A549 (cell line): Measurements from ENCODE around the gene GATB. TPM values are rescaled to one million over a fixed set of nuclear protein-coding genes. Genes with fewer than 3 reads are reported as not detected.

Source experiments
- ATAC-seq, 2 experiments: fragments of 200-7000 bp in 1 of 2; fragments of >200 bp in 1 of 2; cut with Nextera tagmentation in 1 of 2; cut with Tn5 transposase in 1 of 2; 3 replicates each; pipeline versions ENCODE4 v1.8.0 to v1.9.1; 2018 to 2020; ENCODE audit warnings: mild to moderate bottlenecking in 1 of 2, moderate library complexity in 1 of 2
- CTCF ChIA-PET: fragments of 300-600 bp; sonication (Branson Sonifier 250); formaldehyde crosslinking; extraction: SDS; loops from one replicate; lab custom pipeline; 2021; ENCODE audit warnings: antibody characterized with exemption, inconsistent platforms; lab: Yijun Ruan, JAX
- POLR2A ChIA-PET: fragments of 350-600 bp; formaldehyde crosslinking; extraction: SDS; loops from one replicate; lab custom pipeline; 2021; ENCODE audit warnings: antibody characterized with exemption, inconsistent platforms; lab: Yijun Ruan, JAX
- DNase-seq, 2 experiments: peaks; one replicate each; pipeline versions ENCODE4 v3.0.0 to v3.0.0-alpha.2; 2011 to 2016; ENCODE audit warnings: low read depth in 1 of 2, low spot score in 1 of 2
- FAIRE-seq: peaks from 2 replicates; lab custom pipeline; 2011; peaks lifted over from hg19 to GRCh38; lab: Jason Lieb, UNC
- H3K27ac ChIP-seq, 2 experiments: fragments of >200 bp; sonication (Bioruptor Twin); formaldehyde crosslinking; 3 replicates each; pipeline ENCODE4 v1.5.1; 2016 to 2017
- H3K4me1 ChIP-seq: fragments of >200 bp; sonication (Bioruptor Twin); formaldehyde crosslinking; 3 replicates; pipeline ENCODE4 v1.6.1; 2016
- H3K4me2 ChIP-seq: fragments of >200 bp; sonication (Bioruptor Twin); formaldehyde crosslinking; 3 replicates; pipeline ENCODE4 v1.6.1; 2016
- H3K4me3 ChIP-seq: fragments of >200 bp; sonication (Bioruptor Twin); formaldehyde crosslinking; 3 replicates; pipeline ENCODE4 v1.5.1; 2016
- H3K9me3 ChIP-seq: fragments of >200 bp; sonication (Bioruptor Twin); formaldehyde crosslinking; 3 replicates; pipeline ENCODE4 v1.6.1; 2016
- CBX8 ChIP-seq: fragments of 200-600 bp; sonication (generic); IDR thresholded peaks from 2 replicates; pipeline ENCODE4 v1.6.1; 2016
- CEBPB ChIP-seq, 2 experiments: fragments of >200 bp in 1 of 2; sonication (Bioruptor Twin) in 1 of 2; formaldehyde crosslinking in 1 of 2; IDR thresholded peaks; 2 replicates each; pipeline ENCODE4 v1.6.1; 2012 to 2016
- CHD4 ChIP-seq: fragments of 200-600 bp; sonication (generic); IDR thresholded peaks from 2 replicates; pipeline ENCODE4 v1.6.1; 2016; ENCODE audit warnings: antibody characterized with exemption, mild to moderate bottlenecking, borderline replicate concordance
- EHMT2 ChIP-seq: fragments of 200-600 bp; sonication (generic); IDR thresholded peaks from 2 replicates; pipeline ENCODE4 v1.6.1; 2016; ENCODE audit warnings: antibody characterized with exemption, low read depth, mild to moderate bottlenecking, moderate library complexity
- EP300 ChIP-seq, 2 experiments: fragments of >200 bp; sonication (Bioruptor Twin); formaldehyde crosslinking; IDR thresholded peaks; 2 replicates in 1 of 2; 3 replicates in 1 of 2; pipeline ENCODE4 v1.6.1; 2016 to 2017
- ESRRA ChIP-seq: fragments of 150-350 bp; IDR thresholded peaks from 2 replicates; pipeline ENCODE4 v1.6.1; 2014; ENCODE audit warnings: mild to moderate bottlenecking, low read length, borderline replicate concordance
- HDAC2 ChIP-seq: fragments of 200-600 bp; sonication (generic); IDR thresholded peaks from 2 replicates; pipeline ENCODE4 v1.6.1; 2016
- JUNB ChIP-seq: fragments of >200 bp; sonication (Bioruptor Twin); formaldehyde crosslinking; IDR thresholded peaks from 2 replicates; pipeline ENCODE4 v1.6.1; 2016
- KDM1A ChIP-seq: fragments of 200-600 bp; sonication (generic); IDR thresholded peaks from 2 replicates; pipeline ENCODE4 v1.6.1; 2016; ENCODE audit warnings: low read depth, mild to moderate bottlenecking
- NFE2L2 ChIP-seq: fragments of 150-350 bp; conservative IDR thresholded peaks from 2 replicates; pipeline ENCODE4 v1.6.1; 2014; ENCODE audit warnings: low read length
- RARB ChIP-seq: fragments of 250-450 bp; sonication (Bioruptor Pico); IDR thresholded peaks from 2 replicates; pipeline ENCODE4 v1.8.0; 2021; ENCODE audit warnings: mild to moderate bottlenecking, moderate library complexity
- RCOR1 ChIP-seq: fragments of 150-350 bp; IDR thresholded peaks from 2 replicates; pipeline ENCODE4 v1.6.1; 2014; ENCODE audit warnings: antibody characterized with exemption, low read length, low read depth
- RFX5 ChIP-seq: fragments of 450-650 bp; IDR thresholded peaks from 2 replicates; pipeline ENCODE4 v1.7.1; 2014; ENCODE audit warnings: antibody characterized with exemption, mild to moderate bottlenecking, moderate library complexity
- RNF2 ChIP-seq: fragments of 200-600 bp; sonication (generic); IDR thresholded peaks from 2 replicates; pipeline ENCODE4 v1.6.1; 2016; ENCODE audit warnings: low read depth, mild to moderate bottlenecking, antibody characterized with exemption, moderate library complexity, borderline replicate concordance
- SMC3 ChIP-seq: fragments of >200 bp; sonication (Bioruptor Twin); formaldehyde crosslinking; IDR thresholded peaks from 3 replicates; pipeline ENCODE4 v1.6.1; 2018; ENCODE audit warnings: inconsistent platforms
- SREBF2 ChIP-seq: fragments of 450-650 bp; IDR thresholded peaks from 2 replicates; pipeline ENCODE4 v1.6.1; 2014; ENCODE audit warnings: mild to moderate bottlenecking, moderate library complexity
- TFCP2L1 ChIP-seq: fragments of 250-450 bp; sonication (Bioruptor Pico); IDR thresholded peaks from 2 replicates; pipeline ENCODE4 v1.5.0; 2021; ENCODE audit warnings: mild to moderate bottlenecking
- TP53 ChIP-seq: fragments of 250-450 bp; sonication (Bioruptor Pico); IDR thresholded peaks from 2 replicates; pipeline ENCODE4 v1.5.0; 2021; ENCODE audit warnings: mild to moderate bottlenecking, moderate library complexity
- ZSCAN20 ChIP-seq: fragments of 250-450 bp; sonication (Bioruptor Pico); IDR thresholded peaks from 2 replicates; pipeline ENCODE4 v1.8.0; 2022; ENCODE audit warnings: mild to moderate bottlenecking, moderate library complexity
- WGBS: methylation state at CpG from one replicate; pipeline ENCODE4 v1.1.6; 2017; ENCODE audit errors: missing lambda C conversion rate; 5-methylcytosine and 5-hydroxymethylcytosine counted together
- polyA plus RNA-seq, 4 experiments: library from polyadenylated mRNA; depleted of rRNA in 3 of 4; stranded (reverse); fragments of >200 nt; fragmentation: RNase III in 1 of 4; extraction: RNeasy Plus Mini Kit Qiagen cat#74134 plus additional on column Dnase treatment in 1 of 4; gene quantifications; 2 replicates in 3 of 4; 3 replicates in 1 of 4; pipeline ENCODE4 v1.2.3, GENCODE V29; 2011 to 2017
- TF ChIP-seq, protein P1 (sequence below): fragments of 150-350 bp; IDR thresholded peaks from 2 replicates; pipeline ENCODE4 v1.6.1; 2014; ENCODE audit warnings: low read depth, mild to moderate bottlenecking, low read length
- TF ChIP-seq, protein P2 (sequence below): fragments of >200 bp; sonication (Bioruptor Twin); formaldehyde crosslinking; IDR thresholded peaks from 3 replicates; pipeline ENCODE4 v1.6.1; 2016
- TF ChIP-seq, protein P3 (sequence below): fragments of 250-450 bp; sonication (Bioruptor Pico); IDR thresholded peaks from 2 replicates; pipeline ENCODE4 v1.5.0; 2020; ENCODE audit warnings: low read depth, mild to moderate bottlenecking, moderate library complexity
- TF ChIP-seq, protein P4 (sequence below): fragments of 450-650 bp; IDR thresholded peaks from 2 replicates; pipeline ENCODE4 v1.6.1; 2014; ENCODE audit warnings: antibody characterized with exemption
- TF ChIP-seq, protein P5 (sequence below): IDR thresholded peaks from 2 replicates; pipeline ENCODE4 v1.6.1; 2012

The GATB gene
- polyA plus RNA-seq, 2 of the 4 experiments (the other 2 are of a cell fraction) = 12.1 to 17.8 TPM

DNA sequence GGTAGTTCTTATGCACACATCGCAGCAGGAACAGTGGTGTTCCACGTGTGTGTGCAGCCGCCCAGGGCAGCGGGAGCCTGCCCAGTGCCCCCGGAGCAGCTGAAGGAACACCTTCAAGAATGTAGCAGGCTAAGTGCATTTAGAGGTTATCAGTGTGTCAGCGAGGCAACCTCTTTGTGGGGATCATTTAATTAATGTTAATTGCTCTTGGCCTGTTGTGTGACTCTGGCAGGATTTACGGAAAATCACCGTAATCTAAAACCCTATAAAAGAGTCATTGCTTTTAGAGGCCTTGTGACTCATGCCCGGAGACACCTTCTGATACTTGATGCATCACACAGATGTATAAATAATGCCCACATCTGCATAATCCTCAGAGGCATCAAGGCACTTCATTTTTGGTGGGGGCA, 47.3 kb upstream of the GATB start (continued):
- no peak for TF ChIP-seq HDAC2

DNA sequence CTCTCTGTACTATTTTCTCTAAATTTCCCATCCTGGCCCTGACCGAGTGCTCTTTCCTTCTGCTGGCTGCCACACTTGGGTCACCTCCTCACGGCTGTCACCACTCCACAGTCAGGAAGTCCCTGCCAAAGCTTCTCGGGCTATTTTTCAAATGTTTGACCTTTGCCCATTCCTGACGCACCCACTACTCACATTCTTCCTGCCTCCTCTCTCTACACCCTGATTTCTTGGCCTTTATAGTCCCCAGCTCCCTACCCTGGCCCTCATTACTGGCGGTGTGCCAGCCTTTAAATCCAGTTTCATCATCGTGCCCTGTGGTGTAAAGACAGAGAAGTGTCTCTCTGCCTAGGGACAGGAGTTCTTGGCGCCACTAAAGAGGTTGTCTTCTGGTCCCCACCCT, 46.4 kb upstream of the GATB start:
- CTCF ChIA-PET = no interaction called here
- WGBS = 47% methylated on average over 7 of the region's 7 CpGs
- no peak for DNase-seq
- ATAC-seq = no peak
- H3K4me1 ChIP-seq = no peaks in the 10 kb centered on the region
- H3K4me2 ChIP-seq = no peak overlapping the region
- H3K27ac ChIP-seq = no peak overlapping the region
- POLR2A ChIA-PET = no interaction called here
- TF ChIP-seq JUNB (no peak), RFX5 (no peak), CEBPB (IDR thresholded peaks at IDR 0.05) (no peak), KDM1A (no peak), SMC3 (no peak), NFE2L2 (no peak), CBX8 (no peak), TP53 (CRISPR knock-in tag) (no peak), EHMT2 (no peak)
- TF ChIP-seq, protein P1, sequence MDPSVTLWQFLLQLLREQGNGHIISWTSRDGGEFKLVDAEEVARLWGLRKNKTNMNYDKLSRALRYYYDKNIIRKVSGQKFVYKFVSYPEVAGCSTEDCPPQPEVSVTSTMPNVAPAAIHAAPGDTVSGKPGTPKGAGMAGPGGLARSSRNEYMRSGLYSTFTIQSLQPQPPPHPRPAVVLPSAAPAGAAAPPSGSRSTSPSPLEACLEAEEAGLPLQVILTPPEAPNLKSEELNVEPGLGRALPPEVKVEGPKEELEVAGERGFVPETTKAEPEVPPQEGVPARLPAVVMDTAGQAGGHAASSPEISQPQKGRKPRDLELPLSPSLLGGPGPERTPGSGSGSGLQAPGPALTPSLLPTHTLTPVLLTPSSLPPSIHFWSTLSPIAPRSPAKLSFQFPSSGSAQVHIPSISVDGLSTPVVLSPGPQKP = no peak
- TF ChIP-seq, all 56 proteins: peak for 0
- H3K4me3 ChIP-seq = no peak overlapping the region
- no peak for FAIRE-seq
- H3K9me3 ChIP-seq = no peaks in the 10 kb centered on the region

DNA sequence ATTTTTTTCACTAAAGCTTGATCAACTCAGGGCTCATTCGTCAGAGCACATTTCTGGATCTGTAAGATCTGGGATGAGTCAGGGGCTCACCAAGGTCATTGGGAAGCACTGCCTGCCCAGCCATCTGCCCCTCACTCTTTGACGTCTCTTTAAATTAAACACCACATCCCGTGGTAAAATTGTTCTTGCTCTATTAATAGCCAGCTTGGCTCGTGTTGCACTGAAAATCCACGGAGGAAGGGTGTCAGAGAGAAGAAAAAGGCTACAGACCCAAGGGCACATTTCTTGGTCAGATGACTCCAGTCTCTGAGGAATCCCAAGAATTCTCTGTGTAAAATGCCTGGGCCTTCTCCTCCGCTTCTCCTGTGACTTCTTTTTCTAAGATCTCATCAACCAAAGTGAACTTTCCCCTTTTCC, 45.7 kb upstream of the GATB start:
- POLR2A ChIA-PET = no interaction called here
- H3K4me3 ChIP-seq = no peak overlapping the region
- H3K4me2 ChIP-seq = no peak overlapping the region
- H3K27ac ChIP-seq = no peak overlapping the region
- no peaks in the 10 kb centered on the region for H3K4me1 ChIP-seq
- FAIRE-seq (no peak), ATAC-seq (no peak), DNase-seq (no peak)
- CTCF ChIA-PET = no interaction called here
- no peaks in the 10 kb centered on the region for H3K9me3 ChIP-seq
- TF ChIP-seq, protein P2, sequence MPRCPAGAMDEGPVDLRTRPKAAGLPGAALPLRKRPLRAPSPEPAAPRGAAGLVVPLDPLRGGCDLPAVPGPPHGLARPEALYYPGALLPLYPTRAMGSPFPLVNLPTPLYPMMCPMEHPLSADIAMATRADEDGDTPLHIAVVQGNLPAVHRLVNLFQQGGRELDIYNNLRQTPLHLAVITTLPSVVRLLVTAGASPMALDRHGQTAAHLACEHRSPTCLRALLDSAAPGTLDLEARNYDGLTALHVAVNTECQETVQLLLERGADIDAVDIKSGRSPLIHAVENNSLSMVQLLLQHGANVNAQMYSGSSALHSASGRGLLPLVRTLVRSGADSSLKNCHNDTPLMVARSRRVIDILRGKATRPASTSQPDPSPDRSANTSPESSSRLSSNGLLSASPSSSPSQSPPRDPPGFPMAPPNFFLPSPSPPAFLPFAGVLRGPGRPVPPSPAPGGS = no peak
- TF ChIP-seq RCOR1 (no peak), SREBF2 (no peak), EP300 (IDR thresholded peaks at IDR 0.05) (no peak), EHMT2 (no peak)
- 35% methylated on average over 6 of the region's 6 CpGs for WGBS

DNA sequence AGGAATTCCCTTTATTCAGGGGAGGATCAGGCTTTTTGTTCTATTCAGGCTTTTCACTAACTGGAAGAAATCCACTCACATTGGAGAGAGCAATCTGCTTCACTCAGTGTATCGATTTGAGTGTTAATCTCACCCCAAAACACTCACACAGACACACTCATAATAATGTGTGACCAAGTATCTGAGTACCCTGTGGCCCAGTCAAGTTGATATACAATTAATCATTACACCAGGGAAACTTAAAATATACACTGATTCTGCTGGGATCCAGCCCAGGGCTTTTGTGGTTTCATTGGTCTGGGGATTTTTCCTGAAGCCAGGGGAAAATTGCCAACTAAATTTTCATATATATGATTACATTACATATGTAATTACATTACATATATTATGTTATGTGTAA, 44.0 kb upstream of the GATB start:
- Histone ChIP-seq H3K4me2 (no peak overlapping the region), H3K4me1 (no peaks in the 10 kb centered on the region), H3K9me3 (no peaks in the 10 kb centered on the region)
- POLR2A ChIA-PET = no interaction called here
- ATAC-seq = no peak
- 0% methylated on average over 1 of the region's 1 CpG for WGBS
- TF ChIP-seq, protein P3, sequence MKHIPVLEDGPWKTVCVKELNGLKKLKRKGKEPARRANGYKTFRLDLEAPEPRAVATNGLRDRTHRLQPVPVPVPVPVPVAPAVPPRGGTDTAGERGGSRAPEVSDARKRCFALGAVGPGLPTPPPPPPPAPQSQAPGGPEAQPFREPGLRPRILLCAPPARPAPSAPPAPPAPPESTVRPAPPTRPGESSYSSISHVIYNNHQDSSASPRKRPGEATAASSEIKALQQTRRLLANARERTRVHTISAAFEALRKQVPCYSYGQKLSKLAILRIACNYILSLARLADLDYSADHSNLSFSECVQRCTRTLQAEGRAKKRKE = no peak
- TF ChIP-seq CHD4 (no peak), ESRRA (no peak), ZSCAN20 (CRISPR knock-in tag) (no peak), SMC3 (no peak), RARB (CRISPR knock-in tag) (no peak), RNF2 (no peak), EP300 (IDR thresholded peaks at IDR 0.05) (no peak), TFCP2L1 (CRISPR knock-in tag) (no peak)
- TF ChIP-seq, protein P4, sequence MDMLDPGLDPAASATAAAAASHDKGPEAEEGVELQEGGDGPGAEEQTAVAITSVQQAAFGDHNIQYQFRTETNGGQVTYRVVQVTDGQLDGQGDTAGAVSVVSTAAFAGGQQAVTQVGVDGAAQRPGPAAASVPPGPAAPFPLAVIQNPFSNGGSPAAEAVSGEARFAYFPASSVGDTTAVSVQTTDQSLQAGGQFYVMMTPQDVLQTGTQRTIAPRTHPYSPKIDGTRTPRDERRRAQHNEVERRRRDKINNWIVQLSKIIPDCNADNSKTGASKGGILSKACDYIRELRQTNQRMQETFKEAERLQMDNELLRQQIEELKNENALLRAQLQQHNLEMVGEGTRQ = no peak
- TF ChIP-seq, protein P5, sequence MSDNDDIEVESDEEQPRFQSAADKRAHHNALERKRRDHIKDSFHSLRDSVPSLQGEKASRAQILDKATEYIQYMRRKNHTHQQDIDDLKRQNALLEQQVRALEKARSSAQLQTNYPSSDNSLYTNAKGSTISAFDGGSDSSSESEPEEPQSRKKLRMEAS = no peak
- TF ChIP-seq, all 56 proteins: peak for 0
- no peak overlapping the region for H3K27ac ChIP-seq
- CTCF ChIA-PET = no interaction called here
- no peak for DNase-seq
- H3K4me3 ChIP-seq = no peak overlapping the region
- no peak for FAIRE-seq
